Skeletal muscle cell (primary cell): ENCODE results near the gene POM121.
"Not testable (repeated sequence)": the region's sequence is repeated elsewhere in the genome, so short reads cannot be mapped to it uniquely, and the experiment has no call there.

ENCODE experiments used
- DNase-seq: peaks from one replicate; pipeline ENCODE4 v3.0.0-alpha.2; 2010; ENCODE audit warnings: low read depth
- H3K4me3 ChIP-seq: 2 replicates; pipeline ENCODE4 v1.5.1; 2011; ENCODE audit warnings: low read depth, mild to moderate bottlenecking, control low read depth, low read length, moderate library complexity

POM121 gene

GRCh38 chr7:72924733-72925545 is at the start of gene POM121:
Gene POM121 (plus strand): TSS chr7:72925095. CDS start chr7:72925122, 27 bp downstream.
- H3K4me3 ChIP-seq = peak within 1 kb of the TSS; percentile 78
- peak; percentile 43 for DNase-seq

GRCh38 chr7:72879079-72879736 is 45.7 kb upstream of the POM121 start:
- H3K4me3 ChIP-seq = peak overlapping the region; percentile 67
- DNase-seq = peak; percentile 64

GRCh38 chr7:72879737-72880215 is 45.1 kb upstream of the POM121 start:
- peak; percentile 45 for DNase-seq
- H3K4me3 ChIP-seq = peak overlapping the region; percentile 67

- DNase-seq, H3K4me3 ChIP-seq: not testable (repeated sequence)
Measured at GRCh38 chr7:72891750-72892149, 33.1 kb upstream of the POM121 start.

GRCh38 chr7:72904740-72905139 is 20.2 kb upstream of the POM121 start:
- not testable (repeated sequence) for H3K4me3 ChIP-seq, DNase-seq

GRCh38 chr7:72908422-72908821 is 16.5 kb upstream of the POM121 start:
- H3K4me3 ChIP-seq, DNase-seq: not testable (repeated sequence)

- H3K4me3 ChIP-seq, DNase-seq: not testable (repeated sequence)
Measured at GRCh38 chr7:72911395-72911794, 13.5 kb upstream of the POM121 start.

GRCh38 chr7:72913750-72914149 is 11.1 kb upstream of the POM121 start:
- not testable (repeated sequence) for DNase-seq, H3K4me3 ChIP-seq

GRCh38 chr7:72914756-72915525 is 10.0 kb upstream of the POM121 start:
- DNase-seq, H3K4me3 ChIP-seq: not testable (repeated sequence)

GRCh38 chr7:72919256-72919775 is 5.6 kb upstream of the POM121 start:
- DNase-seq = no peak
- H3K4me3 ChIP-seq = no peak overlapping the region

GRCh38 chr7:72924386-72924732 is 536 bp upstream of the POM121 start:
- DNase-seq = no peak
- peak overlapping the region; percentile 78 for H3K4me3 ChIP-seq

- peak overlapping the region; percentile 78 for H3K4me3 ChIP-seq
- peak; percentile 36 for DNase-seq
Measured at GRCh38 chr7:72925546-72926120, 738 bp downstream of the POM121 start.

- DNase-seq, H3K4me3 ChIP-seq: not testable (repeated sequence)
Measured at GRCh38 chr7:72927791-72928190, 2.9 kb downstream of the POM121 start.

GRCh38 chr7:72928216-72928615 is 3.3 kb downstream of the POM121 start:
- not testable (repeated sequence) for DNase-seq, H3K4me3 ChIP-seq

GRCh38 chr7:72942022-72942705 is 17.3 kb downstream of the POM121 start:
- H3K4me3 ChIP-seq, DNase-seq: not testable (repeated sequence)

- DNase-seq, H3K4me3 ChIP-seq: not testable (repeated sequence)
Measured at GRCh38 chr7:72942956-72943355, 18.1 kb downstream of the POM121 start.

- not testable (repeated sequence) for H3K4me3 ChIP-seq, DNase-seq
Measured at GRCh38 chr7:72944937-72945336, 20.0 kb downstream of the POM121 start.

GRCh38 chr7:72945597-72945996 is 20.7 kb downstream of the POM121 start:
- H3K4me3 ChIP-seq, DNase-seq: not testable (repeated sequence)
